K562 (cell line): ENCODE results near the gene PCYT1A. TPM values are rescaled to one million over a fixed set of nuclear protein-coding genes. Genes with fewer than 3 reads are reported as not detected.

Experiments used
- AFF4 ChIP-seq: sonication (generic); formaldehyde crosslinking; IDR thresholded peaks from 2 replicates; pipeline ENCODE4 v1.8.0; 2023; ENCODE audit warnings: mild to moderate bottlenecking, missing genetic modification reagents
- ASH1L ChIP-seq: fragments of 450-650 bp; IDR thresholded peaks from 2 replicates; pipeline ENCODE4 v1.6.1; 2018; ENCODE audit warnings: borderline replicate concordance, mild to moderate bottlenecking, low read depth; ENCODE audit not compliant: partially characterized antibody
- CHD7 ChIP-seq: fragments of 200-600 bp; sonication (generic); IDR thresholded peaks from one replicate; pipeline ENCODE4 v1.6.1; 2012; ENCODE audit warnings: mild to moderate bottlenecking, low read depth, low read length, inconsistent platforms
- ELF2 ChIP-seq: fragments of 250-450 bp; sonication (Bioruptor Pico); IDR thresholded peaks from 2 replicates; pipeline ENCODE4 v1.5.0; 2021; ENCODE audit warnings: mild to moderate bottlenecking
- MLLT1 ChIP-seq, 2 experiments: fragments of 450-650 bp; IDR thresholded peaks; 2 replicates each; pipeline ENCODE4 v1.6.1; 2016
- PHB2 ChIP-seq: fragments of 450-650 bp; IDR thresholded peaks from 2 replicates; pipeline ENCODE4 v1.6.1; 2017; ENCODE audit warnings: low read depth
- POLR3A ChIP-seq: IDR thresholded peaks from 2 replicates; pipeline ENCODE4 v1.6.1; 2011; ENCODE audit warnings: borderline replicate concordance, mild to moderate bottlenecking, moderate library complexity; ENCODE audit not compliant: insufficient read length, insufficient read depth; ENCODE audit errors: extremely low read depth
- SLC30A9 ChIP-seq: fragments of 250-450 bp; sonication (Bioruptor Pico); IDR thresholded peaks from 2 replicates; pipeline ENCODE4 v1.8.0; 2022; ENCODE audit warnings: mild to moderate bottlenecking, moderate library complexity
- SMAD3 ChIP-seq: fragments of 450-650 bp; formaldehyde crosslinking; conservative IDR thresholded peaks from 2 replicates; pipeline ENCODE4 v1.4.0; 2020; ENCODE audit warnings: mild to moderate bottlenecking
- TCF7 ChIP-seq: sonication (generic); IDR thresholded peaks from 2 replicates; pipeline ENCODE4 v1.6.1; 2016; ENCODE audit warnings: antibody characterized with exemption, borderline replicate concordance
- polyA plus RNA-seq, 8 experiments: library from polyadenylated mRNA; depleted of rRNA in 4 of 8; stranded (reverse) in 5 of 8; unstranded in 3 of 8; fragments of >200 nt; fragmentation: Nextera tagmentation in 2 of 8; fragmentation: Illumina TruSeq in 1 of 8; extraction: Ambion mirVana in 2 of 8; extraction: Trizol in 1 of 8; gene quantifications; 2 replicates each; pipeline versions ENCODE4 v1.2.1 to v1.2.3, GENCODE V29; 2011 to 2014; ENCODE audit warnings: inconsistent platforms in 1 of 8, missing spikeins in 1 of 8
- total RNA-seq, 7 experiments: library from RNA; depleted of rRNA in 6 of 7; stranded (reverse); fragments of >200 nt in 6 of 7; fragmentation: Illumina TruSeq in 2 of 7; extraction: Trizol in 2 of 7; gene quantifications; 2 replicates each; pipeline versions ENCODE4 v1.2.1 to v1.2.3, GENCODE V29; 2011 to 2021; ENCODE audit warnings: low replicate concordance in 1 of 7

PCYT1A gene
- total and polyA plus RNA-seq, 9 of the 15 experiments (the other 6 are each of a cell fraction or from before 2014, with no cell fraction given) = 13.4 to 62.8 (median 49.4) TPM

GRCh38 chr3:196317687-196318467 lies 30.4 kb upstream of the PCYT1A start, which contains the start of gene DYNLT2B (continued):
- TF ChIP-seq SMAD3 (CRISPR knock-in tag) (no peak), PHB2 (no peak), SLC30A9 (CRISPR knock-in tag) (no peak), MLLT1 (IDR thresholded peaks at IDR 0.05) (peak in 1 of 2 experiments; percentile 61; a peak in 1 of 4 replicates), ELF2 (no peak), ASH1L (no peak), POLR3A (no peak), CHD7 (no peak), TCF7 (peak; percentile 22), AFF4 (CRISPR knock-in tag) (no peak)
